GM12878 (cell line): Measurements from ENCODE around the gene OSER1. TPM values are rescaled to one million over a fixed set of nuclear protein-coding genes. Genes with fewer than 3 reads are reported as not detected.

Experiments
- ATAC-seq: fragments of 200-7000 bp; cut with Tn5 transposase; 3 replicates; pipeline ENCODE4 v1.9.1; 2020; ENCODE audit warnings: mild to moderate bottlenecking, moderate library complexity
- BruUV-seq: library from RNA; stranded (reverse); fragments of 400-500 nt; replicated peaks from 2 replicates; lab custom pipeline; 2021; lab: Mats Ljungman, UMichigan
- CTCF ChIA-PET: fragments of 300-600 bp; sonication (Branson Sonifier 250); formaldehyde crosslinking; extraction: SDS; loops from one replicate; lab custom pipeline; 2021; ENCODE audit warnings: inconsistent platforms; lab: Yijun Ruan, JAX
- POLR2A ChIA-PET: fragments of 350-600 bp; formaldehyde crosslinking; extraction: SDS; loops from one replicate; lab custom pipeline; 2021; ENCODE audit warnings: inconsistent platforms; lab: Charles Lee
- RAD21 ChIA-PET: fragments of 300-600 bp; sonication (Branson Sonifier 250); formaldehyde crosslinking; loops from one replicate; lab custom pipeline; 2023; ENCODE audit warnings: antibody characterized with exemption; ENCODE audit not compliant: unreplicated experiment; lab: Charles Lee
- SMC1A ChIA-PET: fragments of 300-600 bp; sonication (Branson Sonifier 250); formaldehyde crosslinking; loops from one replicate; lab custom pipeline; 2023; ENCODE audit not compliant: unreplicated experiment, uncharacterized antibody; lab: Charles Lee
- DNase-seq: peaks from one replicate; pipeline ENCODE4 v3.0.0-alpha.2; 2011; ENCODE audit warnings: low read depth, low spot score
- FAIRE-seq: peaks from 3 replicates; lab custom pipeline; 2011; peaks lifted over from hg19 to GRCh38; lab: Jason Lieb, UNC
- H2AFZ ChIP-seq: 2 replicates; pipeline ENCODE4 v1.6.0; 2011; ENCODE audit warnings: low read depth, low read length, control low read depth; ENCODE audit not compliant: control insufficient read depth
- H3K27ac ChIP-seq: 2 replicates; pipeline ENCODE4 v1.5.1; 2011; ENCODE audit warnings: control low read depth; ENCODE audit not compliant: control insufficient read depth, insufficient read depth
- H3K27me3 ChIP-seq, 2 experiments: replicated peaks in 1 of 2; 2 replicates each; pipeline versions ENCODE4 v1.6.0 to v1.6.1; 2011; ENCODE audit warnings: low read length in 1 of 2; ENCODE audit not compliant: control insufficient read depth in 2 of 2, insufficient read depth in 2 of 2
- H3K36me3 ChIP-seq, 2 experiments: 2 replicates each; pipeline ENCODE4 v1.5.1; 2011; ENCODE audit warnings: low read length in 1 of 2; ENCODE audit not compliant: control insufficient read depth in 2 of 2, insufficient read depth in 2 of 2
- H3K4me1 ChIP-seq: 2 replicates; pipeline ENCODE4 v1.6.1; 2011; ENCODE audit warnings: mild to moderate bottlenecking, low read length, moderate library complexity, mixed read lengths; ENCODE audit not compliant: control insufficient read depth, insufficient read depth
- H3K4me2 ChIP-seq: 2 replicates; pipeline ENCODE4 v1.6.0; 2011; ENCODE audit warnings: control low read depth; ENCODE audit not compliant: control insufficient read depth, insufficient read depth
- H3K4me3 ChIP-seq: fragments of 200-600 bp; sonication (generic); 2 replicates; pipeline ENCODE4 v1.5.1; 2016
- H3K79me2 ChIP-seq: 2 replicates; pipeline ENCODE4 v1.6.0; 2011; ENCODE audit warnings: low read length; ENCODE audit not compliant: control insufficient read depth, insufficient read depth
- H3K9ac ChIP-seq: 2 replicates; pipeline ENCODE4 v1.8.0; 2011; ENCODE audit warnings: low read length, control low read depth, mixed read lengths; ENCODE audit not compliant: control insufficient read depth, insufficient read depth
- H3K9me3 ChIP-seq: replicated peaks from 3 replicates; pipeline ENCODE4 v1.5.1; 2011; ENCODE audit warnings: mild to moderate bottlenecking, low read length; ENCODE audit not compliant: control insufficient read depth, insufficient read depth
- H4K20me1 ChIP-seq: 2 replicates; pipeline ENCODE4 v1.6.0; 2011; ENCODE audit not compliant: control insufficient read depth, insufficient read depth
- BACH1 ChIP-seq: fragments of 450-650 bp; IDR thresholded peaks from 2 replicates; pipeline ENCODE4 v1.6.1; 2017; ENCODE audit warnings: mild to moderate bottlenecking, borderline replicate concordance
- CTCF ChIP-seq, 3 experiments: IDR thresholded peaks in 2 of 3; conservative IDR thresholded peaks in 1 of 3; 2 replicates each; pipeline ENCODE4 v1.5.1; 2011; ENCODE audit warnings: low read depth in 3 of 3, low read length in 3 of 3, mild to moderate bottlenecking in 3 of 3, control low read depth in 2 of 3, moderate library complexity in 2 of 3, inconsistent platforms in 1 of 3, mixed read lengths in 1 of 3; ENCODE audit not compliant: control insufficient read depth in 2 of 3, insufficient read depth in 1 of 3; ENCODE audit errors: extremely low read depth in 1 of 3
- E2F8 ChIP-seq: fragments of 450-650 bp; IDR thresholded peaks from 2 replicates; pipeline ENCODE4 v1.6.1; 2018; ENCODE audit warnings: mild to moderate bottlenecking, low read depth, moderate library complexity; ENCODE audit not compliant: partially characterized antibody
- EP300 ChIP-seq, 2 experiments: fragments of 150-350 bp in 1 of 2; IDR thresholded peaks; 2 replicates each; pipeline ENCODE4 v1.6.1; 2011 to 2012; ENCODE audit warnings: low read depth in 2 of 2, low read length in 2 of 2, borderline replicate concordance in 1 of 2, improper control_type of control experiment in 1 of 2, inconsistent platforms in 1 of 2; ENCODE audit not compliant: control insufficient read depth in 1 of 2
- ESRRA ChIP-seq: IDR thresholded peaks from 2 replicates; pipeline ENCODE4 v1.6.1; 2012; ENCODE audit warnings: mild to moderate bottlenecking, low read length, improper control_type of control experiment
- HCFC1 ChIP-seq: fragments of 150-350 bp; IDR thresholded peaks from 2 replicates; pipeline ENCODE4 v1.6.1; 2014; ENCODE audit warnings: low read length
- HSF1 ChIP-seq: fragments of 150-350 bp; IDR thresholded peaks from 2 replicates; pipeline ENCODE4 v1.6.1; 2014; ENCODE audit warnings: mild to moderate bottlenecking, low read depth, low read length
- MTA2 ChIP-seq: fragments of 450-650 bp; IDR thresholded peaks from 2 replicates; pipeline ENCODE4 v1.6.1; 2016; ENCODE audit warnings: low read depth, mild to moderate bottlenecking, moderate library complexity
- MYB ChIP-seq: fragments of 150-350 bp; IDR thresholded peaks from 2 replicates; pipeline ENCODE4 v1.6.1; 2014; ENCODE audit warnings: mild to moderate bottlenecking, low read depth, low read length, borderline replicate concordance
- NR2C1 ChIP-seq: fragments of 450-650 bp; IDR thresholded peaks from 2 replicates; pipeline ENCODE4 v1.6.1; 2017; ENCODE audit warnings: antibody characterized with exemption, mild to moderate bottlenecking, moderate library complexity
- RAD51 ChIP-seq: fragments of 450-650 bp; IDR thresholded peaks from 2 replicates; pipeline ENCODE4 v1.6.1; 2016; ENCODE audit warnings: moderate library complexity, mild to moderate bottlenecking, inconsistent platforms
- REST ChIP-seq: IDR thresholded peaks from 2 replicates; pipeline ENCODE4 v1.6.1; 2012; ENCODE audit warnings: mild to moderate bottlenecking, low read depth, low read length
- SMARCA5 ChIP-seq: fragments of 450-650 bp; IDR thresholded peaks from 2 replicates; pipeline ENCODE4 v1.6.1; 2017; ENCODE audit warnings: mild to moderate bottlenecking
- TAF1 ChIP-seq: IDR thresholded peaks from 2 replicates; pipeline ENCODE4 v1.6.1; 2011; ENCODE audit warnings: mild to moderate bottlenecking, low read depth, low read length, borderline replicate concordance
- TCF12 ChIP-seq: IDR thresholded peaks from 2 replicates; pipeline ENCODE4 v1.6.1; 2011; ENCODE audit warnings: low read depth, mild to moderate bottlenecking, low read length
- in situ Hi-C: fragments of 300-500 bp; cut with MboI; formaldehyde crosslinking; loops from 9 replicates; pipeline ENCODE4 v1.14.3; 2018; ENCODE audit warnings: mixed read lengths
- intact Hi-C: fragments of 100-400 bp; cut with micrococcal nuclease; formaldehyde crosslinking; loops from one replicate; pipeline ENCODE4 v1.14.2; 2022; ENCODE audit not compliant: unreplicated experiment
- polyA plus RNA-seq, 11 experiments: library from polyadenylated mRNA; depleted of rRNA in 4 of 11; unstranded in 6 of 11; stranded (reverse) in 5 of 11; fragments of >200 nt; fragmentation: Nextera tagmentation in 4 of 11; fragmentation: Illumina TruSeq in 1 of 11; extraction: Ambion mirVana in 4 of 11; extraction: Trizol in 1 of 11; gene quantifications; 1 replicate in 1 of 11; 2 replicates in 10 of 11; pipeline versions ENCODE4 v1.2.1 to v1.2.3, GENCODE V29; 2011 to 2016; ENCODE audit warnings: inconsistent platforms in 2 of 11, missing spikeins in 2 of 11, low read depth in 1 of 11
- total RNA-seq, 4 experiments: library from RNA; depleted of rRNA in 3 of 4; stranded (reverse); fragments of >200 nt in 3 of 4; fragmentation: Illumina TruSeq in 1 of 4; extraction: Trizol in 1 of 4; gene quantifications; 2 replicates each; pipeline versions ENCODE4 v1.2.1 to v1.2.3, GENCODE V29; 2013 to 2021

OSER1 gene
- total and polyA plus RNA-seq, 10 of the 15 experiments (the other 5 are each of a cell fraction or from before 2014, with no cell fraction given), result 19.3 to 63.8 (median 28.4) TPM

- Histone ChIP-seq H3K9ac (no peak overlapping the region), H2AFZ (no peak overlapping the region), H3K27me3 (no peaks in the 10 kb centered on the region), H3K27ac (no peak overlapping the region), H3K4me2 (no peak overlapping the region), H3K36me3 (peaks cover 0 to 29% of the 10 kb centered on the region in 2 experiments; a peak in 3 of 4 replicates), H3K79me2 (peaks cover 48% of the 10 kb centered on the region), H3K9me3 (no peaks in the 10 kb centered on the region), H4K20me1 (no peaks in the 10 kb centered on the region), H3K4me3 (no peak overlapping the region), H3K4me1 (no peaks in the 10 kb centered on the region)
- intact Hi-C loops (no loop called here), in situ Hi-C loops (no loop called here)
- ATAC-seq (no peak), DNase-seq (no peak), FAIRE-seq (no peak)
- RAD21 ChIA-PET, result interaction anchor here (0.5 kb wide), 1 partner anchor 217 kb away, joined by 3 read pairs; no protein-coding TSS in a partner anchor
- CTCF ChIA-PET, result interaction anchor here (2.1 to 3.4 kb wide), 2 partner anchors 11 to 16 kb away, joined by 6 to 36 read pairs; no protein-coding TSS in a partner anchor
- SMC1A ChIA-PET, result no interaction called here
- POLR2A ChIA-PET, result no interaction called here
- BruUV-seq, result no TSS peak
- TF ChIP-seq CTCF (IDR thresholded peaks at IDR 0.05 in 2 of 3, conservative IDR thresholded peaks at IDR 0.05 in 1 of 3; ENCODE audit: control insufficient read depth in 2 of 3, extremely low read depth in 1 of 3, insufficient read depth in 1 of 3, low read depth in 3 of 3, low read length in 3 of 3) (no peak), HSF1 (no peak), MYB (no peak), E2F8 (no peak), ESRRA (no peak), NR2C1 (no peak), HCFC1 (no peak), REST (no peak), EP300 (IDR thresholded peaks at IDR 0.05; ENCODE audit: borderline replicate concordance in 1 of 2, control insufficient read depth in 1 of 2, low read depth in 2 of 2, low read length in 2 of 2) (no peak), MTA2 (no peak), BACH1 (no peak), TCF12 (no peak), RAD51 (no peak), TAF1 (no peak), SMARCA5 (no peak)
These were observed 4.4 kb downstream of the OSER1 start for GRCh38 chr20:44206132-44206531.
